Thyroid gland (tissue), 4 donors: ENCODE data around the gene PSMD1. TPM values are rescaled to one million over a fixed set of nuclear protein-coding genes. Genes with fewer than 3 reads are reported as not detected.
"Not testable (repeated sequence)": the region's sequence is repeated elsewhere in the genome, so short reads cannot be mapped to it uniquely, and the experiment has no call there.

ENCODE experiments used
- DNase-seq, 2 donors: peaks; one replicate each; pipeline ENCODE4 v3.0.0-alpha.2; 2019
- H3K27ac ChIP-seq, 3 donors: fragments of 200-600 bp; sonication (generic); 1 replicate in 2 of 3; 2 replicates in 1 of 3; pipeline ENCODE4 v1.5.1; 2016 to 2019; ENCODE audit warnings: mild to moderate bottlenecking in 1 of 3, moderate library complexity in 1 of 3
- H3K27me3 ChIP-seq: fragments of 200-600 bp; sonication (generic); one replicate; pipeline ENCODE4 v1.5.1; 2019
- H3K36me3 ChIP-seq, 2 donors: fragments of 200-600 bp; sonication (generic); one replicate each; pipeline ENCODE4 v1.5.1; 2016 to 2019
- H3K4me1 ChIP-seq, 2 donors: fragments of 200-600 bp; sonication (generic); one replicate each; pipeline ENCODE4 v1.5.1; 2017 to 2019
- H3K4me3 ChIP-seq, 3 donors: fragments of 200-600 bp; sonication (generic); replicated peaks in 1 of 3; 1 replicate in 2 of 3; 2 replicates in 1 of 3; pipeline ENCODE4 v1.5.1; 2016; ENCODE audit warnings: mild to moderate bottlenecking in 1 of 3
- H3K9me3 ChIP-seq: fragments of 200-600 bp; sonication (generic); one replicate; pipeline ENCODE4 v1.5.1; 2017
- POLR2A ChIP-seq, 2 donors: fragments of 450-650 bp; IDR thresholded peaks; one replicate each; pipeline ENCODE4 v1.6.1; 2017; ENCODE audit warnings: antibody characterized with exemption in 2 of 2, mild to moderate bottlenecking in 2 of 2, moderate library complexity in 1 of 2
- WGBS, 2 donors: methylation state at CpG; one replicate each; pipeline ENCODE4 v1.1.5; 2017; 5-methylcytosine and 5-hydroxymethylcytosine counted together
- intact Hi-C: fragments of 100-400 bp; cut with DNase I; formaldehyde crosslinking; loops from one replicate; pipeline ENCODE4 v1.15.1; 2023
- total RNA-seq, 4 donors: library from RNA; depleted of rRNA; stranded (reverse); fragments of >200 nt; gene quantifications; one replicate each; pipeline ENCODE4 v1.2.3, GENCODE V29; 2016
- TF ChIP-seq, protein P1 (sequence below), 6 experiments: fragments of 200-600 bp in 3 of 6; fragments of 450-650 bp in 3 of 6; sonication (generic) in 3 of 6; IDR thresholded peaks; one replicate each; pipeline ENCODE4 v1.5.1; 2016 to 2019; ENCODE audit warnings: antibody characterized with exemption in 6 of 6, mild to moderate bottlenecking in 2 of 6, inconsistent platforms in 1 of 6, moderate library complexity in 1 of 6

The PSMD1 gene
- total RNA-seq, 4 donors from 2014 or later, result 60.2 to 98.7 (median 78.4) TPM

- H3K27ac ChIP-seq, result no peak overlapping the region
- intact Hi-C loops, result no loop called here
- H3K9me3 ChIP-seq, result no peaks in the 10 kb centered on the region
- H3K27me3 ChIP-seq, result no peaks in the 10 kb centered on the region
- no peak overlapping the region for H3K4me3 ChIP-seq
- H3K4me1 ChIP-seq, result peaks cover 22 to 23% of the 10 kb centered on the region in 2 donors
- DNase-seq, result no peak
- 85 to 89% methylated on average over 2 of the region's 2 CpGs for WGBS, 2 donors
- H3K36me3 ChIP-seq, result peaks cover 11 to 20% of the 10 kb centered on the region in 2 donors
- TF ChIP-seq, protein P1, sequence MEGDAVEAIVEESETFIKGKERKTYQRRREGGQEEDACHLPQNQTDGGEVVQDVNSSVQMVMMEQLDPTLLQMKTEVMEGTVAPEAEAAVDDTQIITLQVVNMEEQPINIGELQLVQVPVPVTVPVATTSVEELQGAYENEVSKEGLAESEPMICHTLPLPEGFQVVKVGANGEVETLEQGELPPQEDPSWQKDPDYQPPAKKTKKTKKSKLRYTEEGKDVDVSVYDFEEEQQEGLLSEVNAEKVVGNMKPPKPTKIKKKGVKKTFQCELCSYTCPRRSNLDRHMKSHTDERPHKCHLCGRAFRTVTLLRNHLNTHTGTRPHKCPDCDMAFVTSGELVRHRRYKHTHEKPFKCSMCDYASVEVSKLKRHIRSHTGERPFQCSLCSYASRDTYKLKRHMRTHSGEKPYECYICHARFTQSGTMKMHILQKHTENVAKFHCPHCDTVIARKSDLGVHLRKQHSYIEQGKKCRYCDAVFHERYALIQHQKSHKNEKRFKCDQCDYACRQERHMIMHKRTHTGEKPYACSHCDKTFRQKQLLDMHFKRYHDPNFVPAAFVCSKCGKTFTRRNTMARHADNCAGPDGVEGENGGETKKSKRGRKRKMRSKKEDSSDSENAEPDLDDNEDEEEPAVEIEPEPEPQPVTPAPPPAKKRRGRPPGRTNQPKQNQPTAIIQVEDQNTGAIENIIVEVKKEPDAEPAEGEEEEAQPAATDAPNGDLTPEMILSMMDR (IDR thresholded peaks at IDR 0.05), result no peak
- TF ChIP-seq POLR2A (IDR thresholded peaks at IDR 0.05), result no peak
These were observed 3.1 kb downstream of the PSMD1 start for GRCh38 chr2:231059756-231060155.

- H3K4me3 ChIP-seq, result no peak overlapping the region
- DNase-seq, result no peak
- peaks cover 23 to 31% of the 10 kb centered on the region in 2 donors for H3K36me3 ChIP-seq
- TF ChIP-seq, protein P1 (IDR thresholded peaks at IDR 0.05), result no peak
- no peak overlapping the region for H3K27ac ChIP-seq
- H3K9me3 ChIP-seq, result no peaks in the 10 kb centered on the region
- H3K27me3 ChIP-seq, result no peaks in the 10 kb centered on the region
- H3K4me1 ChIP-seq, result peaks cover 17 to 20% of the 10 kb centered on the region in 2 donors
- WGBS, 2 donors, result 92 to 96% methylated on average over 3 of the region's 3 CpGs
- intact Hi-C loops, result no loop called here
These were observed 6.1 kb downstream of the PSMD1 start for GRCh38 chr2:231062776-231063175.

DNA sequence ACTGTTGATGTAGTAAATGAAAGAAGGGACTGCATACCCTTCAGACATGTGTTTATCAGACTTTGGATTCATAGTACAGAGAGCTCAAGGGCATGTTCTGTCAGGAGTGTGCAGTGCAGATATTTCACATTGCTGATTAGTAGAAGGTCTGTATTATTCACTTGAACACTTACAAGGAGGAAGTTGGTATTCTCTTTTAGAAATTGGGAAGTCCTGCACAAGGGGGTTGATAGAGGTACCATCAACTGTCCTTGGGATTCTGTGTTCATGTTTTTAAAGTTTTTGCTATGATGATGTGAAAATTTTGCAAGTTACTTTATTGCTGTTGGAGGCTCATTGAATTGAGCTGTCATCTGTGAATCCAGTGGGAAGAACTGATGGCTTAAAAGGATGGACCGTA is 6.7 kb downstream of the PSMD1 start:
- 97 to 98% methylated on average over 1 of the region's 1 CpG for WGBS, 2 donors
- H3K27me3 ChIP-seq, result no peaks in the 10 kb centered on the region
- no peak overlapping the region for H3K27ac ChIP-seq
- H3K4me1 ChIP-seq, result peaks cover 11 to 14% of the 10 kb centered on the region in 2 donors
- H3K9me3 ChIP-seq, result no peaks in the 10 kb centered on the region
- H3K4me3 ChIP-seq, result no peak overlapping the region
- H3K36me3 ChIP-seq, result peaks cover 28 to 33% of the 10 kb centered on the region in 2 donors
- intact Hi-C loops, result no loop called here
- TF ChIP-seq, protein P1 (IDR thresholded peaks at IDR 0.05), result no peak
- TF ChIP-seq POLR2A (IDR thresholded peaks at IDR 0.05), result no peak
- no peak for DNase-seq

GRCh38 chr2:231065966-231066365 is 9.3 kb downstream of the PSMD1 start:
- WGBS, 2 donors, result 93 to 100% methylated on average over 1 of the region's 1 CpG
- no peak for TF ChIP-seq POLR2A (IDR thresholded peaks at IDR 0.05)
- TF ChIP-seq, protein P1 (IDR thresholded peaks at IDR 0.05), result no peak

GRCh38 chr2:231067531-231067930 is 10.9 kb downstream of the PSMD1 start:
- intact Hi-C loops, H3K27ac ChIP-seq, H3K27me3 ChIP-seq, H3K4me1 ChIP-seq, DNase-seq, H3K4me3 ChIP-seq, H3K9me3 ChIP-seq: not testable (repeated sequence)
- H3K36me3 ChIP-seq, result peaks cover 28 to 44% of the 10 kb centered on the region in 2 donors
- 94 to 95% methylated on average over 8 of the region's 8 CpGs for WGBS, 2 donors

More at GRCh38 chr2:231065966-231066365, 9.3 kb downstream of the PSMD1 start:
- DNase-seq, result no peak
- intact Hi-C loops, result no loop called here
- Histone ChIP-seq H3K4me1 (no peaks in the 10 kb centered on the region), H3K36me3 (peaks cover 31 to 43% of the 10 kb centered on the region in 2 donors), H3K9me3 (no peaks in the 10 kb centered on the region), H3K27me3 (no peaks in the 10 kb centered on the region), H3K27ac (no peak overlapping the region), H3K4me3 (no peak overlapping the region)
